Right lobe of liver (tissue), 6 donors: Measurements from ENCODE around the gene DNMBP. TPM values are rescaled to one million over a fixed set of nuclear protein-coding genes. Genes with fewer than 3 reads are reported as not detected.

Source experiments
- ATAC-seq, 4 donors: fragments of 200-7000 bp; cut with Tn5 transposase; one replicate each; pipeline ENCODE4 v1.9.1; 2020; ENCODE audit warnings: mild to moderate bottlenecking in 4 of 4, moderate library complexity in 4 of 4
- DNase-seq, 3 donors: peaks; one replicate each; pipeline ENCODE4 v3.0.0-alpha.2; 2020
- H3K27ac ChIP-seq, 3 donors: fragments of 200-600 bp; one replicate each; pipeline ENCODE4 v1.8.0; 2022
- H3K27me3 ChIP-seq, 2 donors: fragments of 200-600 bp; one replicate each; pipeline ENCODE4 v1.8.0; 2022
- H3K36me3 ChIP-seq, 4 donors: fragments of 200-600 bp; sonication (generic) in 1 of 4; one replicate each; pipeline versions ENCODE4 v1.5.1 to v1.8.0; 2017 to 2022; ENCODE audit warnings: control low read depth in 1 of 4
- H3K4me1 ChIP-seq, 4 donors: fragments of 200-600 bp; sonication (generic) in 1 of 4; one replicate each; pipeline versions ENCODE4 v1.5.1 to v1.8.0; 2017 to 2022; ENCODE audit warnings: control low read depth in 1 of 4
- H3K4me3 ChIP-seq, 3 donors: fragments of 200-600 bp; one replicate each; pipeline ENCODE4 v1.8.0; 2022
- H3K9me3 ChIP-seq, 4 donors: fragments of 200-600 bp; sonication (generic) in 1 of 4; one replicate each; pipeline versions ENCODE4 v1.5.1 to v1.8.0; 2017 to 2022; ENCODE audit warnings: control low read depth in 1 of 4
- POLR2A ChIP-seq: fragments of 450-650 bp; IDR thresholded peaks from one replicate; pipeline ENCODE4 v1.6.1; 2017; ENCODE audit warnings: antibody characterized with exemption, mild to moderate bottlenecking
- WGBS: methylation state at CpG from one replicate; pipeline ENCODE4 v1.1.6; 2018; ENCODE audit warnings: low coverage, low lambda C conversion rate; ENCODE audit not compliant: insufficient coverage; ENCODE audit errors: missing lambda C conversion rate; 5-methylcytosine and 5-hydroxymethylcytosine counted together
- intact Hi-C, 2 donors: fragments of 100-400 bp; cut with DNase I; formaldehyde crosslinking; loops; one replicate each; pipeline versions ENCODE4 v1.11.2 to v1.14.1; 2022
- total RNA-seq, 6 experiments: library from RNA; depleted of rRNA in 2 of 6; stranded (reverse); fragments of >200 nt in 2 of 6; fragmentation: NEBNext Ultra II Directional in 3 of 6; extraction: Animal tissue kit (Norgen Biotek cat#: 25700) in 3 of 6; gene quantifications; one replicate each; pipeline versions ENCODE4 v1.1.0 to v1.2.4, GENCODE V29; 2016 to 2023
- TF ChIP-seq, protein P1 (sequence below), 4 donors: fragments of 200-600 bp in 3 of 4; fragments of 450-650 bp in 1 of 4; IDR thresholded peaks; one replicate each; pipeline versions ENCODE4 v1.5.1 to v1.8.0; 2016 to 2022; ENCODE audit warnings: antibody characterized with exemption in 4 of 4, mild to moderate bottlenecking in 2 of 4
- donor health status: DM: no; HTN: yes; CAD: no.
- donor health status: DM: no; HTN: no; CAD: no.
- donor health status: DM: no; HTN: no; CAD: no.
- donor health status: DM: no; HTN: yes; CAD: no.
- donor health status: DM: no; HTN: yes; CAD: no.

The DNMBP gene
- total RNA-seq, 6 experiments from 2014 or later = 7.9 to 12.7 (median 9.9) TPM

DNA sequence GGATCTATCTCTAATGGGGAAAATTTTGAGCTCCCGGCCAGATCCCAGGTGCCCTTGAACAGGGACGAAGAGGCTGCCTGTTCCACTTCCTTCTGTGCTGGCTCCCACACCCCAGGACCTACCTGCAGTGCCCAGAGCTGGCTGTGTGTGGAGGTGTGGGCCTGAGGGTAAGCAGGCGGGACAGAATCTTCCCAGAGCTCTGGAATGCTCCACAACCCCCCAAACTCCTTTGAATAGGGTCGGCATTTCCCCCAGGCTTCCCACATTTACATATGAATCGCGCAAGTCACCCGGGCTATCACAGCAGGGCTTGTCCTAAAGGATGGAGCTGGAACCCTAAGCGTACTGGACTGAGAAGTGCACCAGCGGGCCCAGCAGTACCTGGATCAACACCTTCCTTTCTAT lies 95.9 kb downstream of the DNMBP start:
- Histone ChIP-seq H3K4me1 (peaks cover 0 to 23% (median 4%) of the 10 kb centered on the region in 4 donors), H3K27ac (no peak overlapping the region), H3K27me3 (no peaks in the 10 kb centered on the region), H3K9me3 (no peaks in the 10 kb centered on the region), H3K4me3 (no peak overlapping the region), H3K36me3 (peaks cover 0 to 4% (median 0%) of the 10 kb centered on the region in 4 donors)
- TF ChIP-seq, protein P1, sequence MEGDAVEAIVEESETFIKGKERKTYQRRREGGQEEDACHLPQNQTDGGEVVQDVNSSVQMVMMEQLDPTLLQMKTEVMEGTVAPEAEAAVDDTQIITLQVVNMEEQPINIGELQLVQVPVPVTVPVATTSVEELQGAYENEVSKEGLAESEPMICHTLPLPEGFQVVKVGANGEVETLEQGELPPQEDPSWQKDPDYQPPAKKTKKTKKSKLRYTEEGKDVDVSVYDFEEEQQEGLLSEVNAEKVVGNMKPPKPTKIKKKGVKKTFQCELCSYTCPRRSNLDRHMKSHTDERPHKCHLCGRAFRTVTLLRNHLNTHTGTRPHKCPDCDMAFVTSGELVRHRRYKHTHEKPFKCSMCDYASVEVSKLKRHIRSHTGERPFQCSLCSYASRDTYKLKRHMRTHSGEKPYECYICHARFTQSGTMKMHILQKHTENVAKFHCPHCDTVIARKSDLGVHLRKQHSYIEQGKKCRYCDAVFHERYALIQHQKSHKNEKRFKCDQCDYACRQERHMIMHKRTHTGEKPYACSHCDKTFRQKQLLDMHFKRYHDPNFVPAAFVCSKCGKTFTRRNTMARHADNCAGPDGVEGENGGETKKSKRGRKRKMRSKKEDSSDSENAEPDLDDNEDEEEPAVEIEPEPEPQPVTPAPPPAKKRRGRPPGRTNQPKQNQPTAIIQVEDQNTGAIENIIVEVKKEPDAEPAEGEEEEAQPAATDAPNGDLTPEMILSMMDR (IDR thresholded peaks at IDR 0.05) = no peak
- no peak for TF ChIP-seq POLR2A
- ATAC-seq = no peak
- no peak for DNase-seq
- intact Hi-C loops = no loop called here
- whole genome bisulfite sequencing = 67% methylated on average over 3 of the region's 9 CpGs

DNA sequence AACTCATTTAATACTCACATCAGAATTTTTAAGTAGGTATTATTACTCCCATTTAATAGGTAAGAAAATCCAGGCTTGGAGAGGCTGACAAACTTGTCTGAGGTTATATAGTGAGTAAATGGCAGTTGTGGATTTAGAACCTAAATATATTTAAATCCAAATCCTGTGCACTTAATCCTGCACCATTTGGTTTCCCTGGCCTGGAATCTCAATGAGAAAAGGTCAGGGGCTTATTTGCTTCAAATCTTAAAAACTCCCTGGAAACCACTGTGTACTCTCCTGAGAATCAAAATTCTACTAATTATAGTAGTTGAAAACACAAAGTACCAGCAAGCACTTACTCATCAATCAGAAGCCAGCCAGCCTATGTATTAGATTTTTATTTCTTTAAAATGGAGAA lies 97.7 kb downstream of the DNMBP start:
- no peak overlapping the region for H3K27ac ChIP-seq
- intact Hi-C loops = no loop called here
- H3K4me3 ChIP-seq = no peak overlapping the region
- no peak for DNase-seq
- peaks cover 0 to 8% (median 0%) of the 10 kb centered on the region in 4 donors for H3K4me1 ChIP-seq
- no peaks in the 10 kb centered on the region for H3K27me3 ChIP-seq
- no peaks in the 10 kb centered on the region for H3K9me3 ChIP-seq
- ATAC-seq = no peak
- peaks cover 0 to 22% (median 10%) of the 10 kb centered on the region in 4 donors for H3K36me3 ChIP-seq
- TF ChIP-seq, protein P1 (IDR thresholded peaks at IDR 0.05) = no peak
- no peak for TF ChIP-seq POLR2A

DNA sequence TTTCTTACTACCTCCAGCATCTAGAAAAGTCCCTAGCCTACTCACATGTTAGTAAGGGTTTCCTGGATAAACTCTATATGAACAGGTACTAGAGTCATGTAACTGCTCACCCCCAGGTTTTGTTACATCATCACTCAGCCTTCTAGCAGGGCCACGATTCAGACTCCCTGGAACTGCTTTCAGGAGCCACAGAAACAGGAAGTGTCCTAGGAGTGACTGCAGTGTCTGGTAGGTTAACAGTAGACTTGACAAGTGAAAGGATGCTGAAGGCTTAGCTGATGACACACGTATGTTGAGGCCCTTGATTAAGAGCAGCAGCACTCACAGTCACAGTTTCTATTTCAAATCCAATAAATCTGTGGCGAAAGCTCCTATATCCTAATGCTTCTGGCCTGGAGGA lies 101.2 kb downstream of the DNMBP start:
- DNase-seq (no peak), ATAC-seq (no peak)
- no peaks in the 10 kb centered on the region for H3K4me1 ChIP-seq
- TF ChIP-seq POLR2A = no peak
- TF ChIP-seq, protein P1 (IDR thresholded peaks at IDR 0.05) = no peak
- WGBS = 71% methylated on average over 1 of the region's 3 CpGs
- intact Hi-C loops = no loop called here
- no peak overlapping the region for H3K4me3 ChIP-seq
- H3K36me3 ChIP-seq = peaks cover 0 to 49% (median 20%) of the 10 kb centered on the region in 4 donors
- H3K27ac ChIP-seq = no peak overlapping the region
- no peaks in the 10 kb centered on the region for H3K27me3 ChIP-seq
- no peaks in the 10 kb centered on the region for H3K9me3 ChIP-seq

DNA sequence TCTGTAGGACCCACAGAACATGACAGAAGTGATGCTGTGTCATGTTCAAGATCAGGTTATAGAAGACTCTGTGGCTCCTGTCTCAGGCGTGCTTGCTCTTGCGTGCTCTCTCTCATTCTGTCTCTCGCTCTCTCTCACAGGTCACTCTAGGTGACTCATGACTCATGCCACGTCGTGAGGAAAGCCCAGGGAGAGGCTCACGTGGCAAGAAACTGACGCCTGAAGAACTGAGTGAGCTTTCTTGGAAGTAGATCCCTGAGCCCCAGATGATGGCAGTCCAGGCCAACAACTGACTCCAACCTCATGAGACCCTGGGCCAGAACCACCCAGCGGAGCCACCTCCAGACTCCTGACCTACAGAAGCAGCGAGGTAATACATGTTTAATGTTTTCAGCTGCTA lies 103.3 kb downstream of the DNMBP start:
- Histone ChIP-seq H3K4me3 (no peak overlapping the region), H3K36me3 (peaks cover 0 to 51% (median 22%) of the 10 kb centered on the region in 4 donors), H3K4me1 (no peaks in the 10 kb centered on the region), H3K9me3 (no peaks in the 10 kb centered on the region), H3K27me3 (no peaks in the 10 kb centered on the region), H3K27ac (no peak overlapping the region)
- intact Hi-C loops = no loop called here
- DNase-seq (no peak), ATAC-seq (no peak)
- 95% methylated on average over 9 of the region's 9 CpGs for WGBS
- TF ChIP-seq, protein P1 (IDR thresholded peaks at IDR 0.05) = no peak
- no peak for TF ChIP-seq POLR2A

DNA sequence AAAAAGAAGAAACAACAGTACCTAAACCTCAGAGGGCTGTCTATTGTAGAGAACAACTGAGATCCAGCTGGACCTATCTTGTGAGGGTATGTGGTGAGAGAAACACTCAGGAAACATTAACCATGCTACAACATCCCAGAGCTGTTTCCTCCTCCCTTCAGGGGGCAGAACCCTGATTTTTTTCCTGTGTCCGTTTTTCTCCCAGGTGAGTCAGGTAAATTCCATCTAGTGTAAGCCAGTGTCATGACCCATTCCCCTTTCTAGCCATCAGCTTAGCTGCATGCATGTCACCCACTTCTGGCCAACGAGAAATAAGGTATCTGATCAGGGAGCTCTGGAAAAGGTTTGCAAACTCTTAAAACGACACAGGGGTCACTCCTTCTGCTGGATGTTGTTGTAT lies 103.8 kb downstream of the DNMBP start:
- intact Hi-C loops = no loop called here
- Histone ChIP-seq H3K9me3 (no peaks in the 10 kb centered on the region), H3K4me1 (no peaks in the 10 kb centered on the region), H3K27me3 (no peaks in the 10 kb centered on the region), H3K36me3 (peaks cover 0 to 52% (median 23%) of the 10 kb centered on the region in 4 donors), H3K27ac (no peak overlapping the region), H3K4me3 (no peak overlapping the region)
- DNase-seq (no peak), ATAC-seq (no peak)
- TF ChIP-seq POLR2A = no peak
- TF ChIP-seq, protein P1 (IDR thresholded peaks at IDR 0.05) = no peak
- 76% methylated on average over 2 of the region's 3 CpGs for WGBS
